GM12878 (cell line): ENCODE measurements around the gene BICDL2. TPM values are rescaled to one million over a fixed set of nuclear protein-coding genes. Genes with fewer than 3 reads are reported as not detected.

Source experiments
- ATAC-seq: fragments of 200-7000 bp; cut with Tn5 transposase; 3 replicates; pipeline ENCODE4 v1.9.1; 2020; ENCODE audit warnings: mild to moderate bottlenecking, moderate library complexity
- BruUV-seq: library from RNA; stranded (reverse); fragments of 400-500 nt; replicated peaks from 2 replicates; lab custom pipeline; 2021; lab: Mats Ljungman, UMichigan
- CTCF ChIA-PET: fragments of 300-600 bp; sonication (Branson Sonifier 250); formaldehyde crosslinking; extraction: SDS; loops from one replicate; lab custom pipeline; 2021; ENCODE audit warnings: inconsistent platforms; lab: Yijun Ruan, JAX
- POLR2A ChIA-PET: fragments of 350-600 bp; formaldehyde crosslinking; extraction: SDS; loops from one replicate; lab custom pipeline; 2021; ENCODE audit warnings: inconsistent platforms; lab: Charles Lee
- RAD21 ChIA-PET: fragments of 300-600 bp; sonication (Branson Sonifier 250); formaldehyde crosslinking; loops from one replicate; lab custom pipeline; 2023; ENCODE audit warnings: antibody characterized with exemption; ENCODE audit not compliant: unreplicated experiment; lab: Charles Lee
- SMC1A ChIA-PET: fragments of 300-600 bp; sonication (Branson Sonifier 250); formaldehyde crosslinking; loops from one replicate; lab custom pipeline; 2023; ENCODE audit not compliant: unreplicated experiment, uncharacterized antibody; lab: Charles Lee
- DNase-seq: peaks from one replicate; pipeline ENCODE4 v3.0.0-alpha.2; 2011; ENCODE audit warnings: low read depth, low spot score
- FAIRE-seq: peaks from 3 replicates; lab custom pipeline; 2011; peaks lifted over from hg19 to GRCh38; lab: Jason Lieb, UNC
- H2AFZ ChIP-seq: 2 replicates; pipeline ENCODE4 v1.6.0; 2011; ENCODE audit warnings: low read depth, low read length, control low read depth; ENCODE audit not compliant: control insufficient read depth
- H3K27ac ChIP-seq: 2 replicates; pipeline ENCODE4 v1.5.1; 2011; ENCODE audit warnings: control low read depth; ENCODE audit not compliant: control insufficient read depth, insufficient read depth
- H3K27me3 ChIP-seq, 2 experiments: replicated peaks in 1 of 2; 2 replicates each; pipeline versions ENCODE4 v1.6.0 to v1.6.1; 2011; ENCODE audit warnings: low read length in 1 of 2; ENCODE audit not compliant: control insufficient read depth in 2 of 2, insufficient read depth in 2 of 2
- H3K36me3 ChIP-seq, 2 experiments: 2 replicates each; pipeline ENCODE4 v1.5.1; 2011; ENCODE audit warnings: low read length in 1 of 2; ENCODE audit not compliant: control insufficient read depth in 2 of 2, insufficient read depth in 2 of 2
- H3K4me1 ChIP-seq: 2 replicates; pipeline ENCODE4 v1.6.1; 2011; ENCODE audit warnings: mild to moderate bottlenecking, low read length, moderate library complexity, mixed read lengths; ENCODE audit not compliant: control insufficient read depth, insufficient read depth
- H3K4me2 ChIP-seq: 2 replicates; pipeline ENCODE4 v1.6.0; 2011; ENCODE audit warnings: control low read depth; ENCODE audit not compliant: control insufficient read depth, insufficient read depth
- H3K4me3 ChIP-seq: fragments of 200-600 bp; sonication (generic); 2 replicates; pipeline ENCODE4 v1.5.1; 2016
- H3K79me2 ChIP-seq: 2 replicates; pipeline ENCODE4 v1.6.0; 2011; ENCODE audit warnings: low read length; ENCODE audit not compliant: control insufficient read depth, insufficient read depth
- H3K9ac ChIP-seq: 2 replicates; pipeline ENCODE4 v1.8.0; 2011; ENCODE audit warnings: low read length, control low read depth, mixed read lengths; ENCODE audit not compliant: control insufficient read depth, insufficient read depth
- H3K9me3 ChIP-seq: replicated peaks from 3 replicates; pipeline ENCODE4 v1.5.1; 2011; ENCODE audit warnings: mild to moderate bottlenecking, low read length; ENCODE audit not compliant: control insufficient read depth, insufficient read depth
- H4K20me1 ChIP-seq: 2 replicates; pipeline ENCODE4 v1.6.0; 2011; ENCODE audit not compliant: control insufficient read depth, insufficient read depth
- ASH2L ChIP-seq: fragments of 300-600, 200-600 bp; sonication (generic); IDR thresholded peaks from 2 replicates; pipeline ENCODE4 v1.6.1; 2017; ENCODE audit warnings: low read depth, mild to moderate bottlenecking, borderline replicate concordance
- CREB1 ChIP-seq: IDR thresholded peaks from 2 replicates; pipeline ENCODE4 v1.6.1; 2012; ENCODE audit warnings: low read depth, mild to moderate bottlenecking, inconsistent platforms
- FOS ChIP-seq: IDR thresholded peaks from 3 replicates; pipeline ENCODE4 v1.6.1; 2011; ENCODE audit warnings: borderline replicate concordance; ENCODE audit not compliant: insufficient read length; ENCODE audit errors: extremely low read depth
- NBN ChIP-seq: fragments of 450-650 bp; IDR thresholded peaks from 2 replicates; pipeline ENCODE4 v1.6.1; 2016
- POLR2AphosphoS2 ChIP-seq: IDR thresholded peaks from 2 replicates; pipeline ENCODE4 v1.6.1; 2011; ENCODE audit warnings: low read depth, mild to moderate bottlenecking, low read length, improper control_type of control experiment, moderate library complexity
- RCOR1 ChIP-seq: conservative IDR thresholded peaks from 2 replicates; pipeline ENCODE4 v1.6.1; 2012; ENCODE audit warnings: low read depth, low read length, improper control_type of control experiment
- SMAD1 ChIP-seq: fragments of 450-650 bp; IDR thresholded peaks from 2 replicates; pipeline ENCODE4 v1.6.1; 2018; ENCODE audit warnings: mild to moderate bottlenecking, low read depth; ENCODE audit not compliant: partially characterized antibody
- SMAD5 ChIP-seq: IDR thresholded peaks from 2 replicates; pipeline ENCODE4 v1.6.1; 2016; ENCODE audit warnings: antibody characterized with exemption, low read depth
- STAT1 ChIP-seq: fragments of 450-650 bp; conservative IDR thresholded peaks from 2 replicates; pipeline ENCODE4 v1.6.1; 2014; ENCODE audit warnings: antibody characterized with exemption, mild to moderate bottlenecking
- ZNF384 ChIP-seq: IDR thresholded peaks from 2 replicates; pipeline ENCODE4 v1.6.1; 2012; ENCODE audit warnings: low read depth, mild to moderate bottlenecking, low read length, improper control_type of control experiment, borderline replicate concordance
- WGBS: methylation state at CpG from one replicate; pipeline ENCODE4 v1.1.6; 2016; ENCODE audit warnings: low lambda C conversion rate; ENCODE audit not compliant: insufficient replicate concordance, insufficient coverage; ENCODE audit errors: missing lambda C conversion rate; 5-methylcytosine and 5-hydroxymethylcytosine counted together
- in situ Hi-C: fragments of 300-500 bp; cut with MboI; formaldehyde crosslinking; loops from 9 replicates; pipeline ENCODE4 v1.14.3; 2018; ENCODE audit warnings: mixed read lengths
- intact Hi-C: fragments of 100-400 bp; cut with micrococcal nuclease; formaldehyde crosslinking; loops from one replicate; pipeline ENCODE4 v1.14.2; 2022; ENCODE audit not compliant: unreplicated experiment
- polyA plus RNA-seq, 11 experiments: library from polyadenylated mRNA; depleted of rRNA in 4 of 11; unstranded in 6 of 11; stranded (reverse) in 5 of 11; fragments of >200 nt; fragmentation: Nextera tagmentation in 4 of 11; fragmentation: Illumina TruSeq in 1 of 11; extraction: Ambion mirVana in 4 of 11; extraction: Trizol in 1 of 11; gene quantifications; 1 replicate in 1 of 11; 2 replicates in 10 of 11; pipeline versions ENCODE4 v1.2.1 to v1.2.3, GENCODE V29; 2011 to 2016; ENCODE audit warnings: inconsistent platforms in 2 of 11, missing spikeins in 2 of 11, low read depth in 1 of 11
- total RNA-seq, 4 experiments: library from RNA; depleted of rRNA in 3 of 4; stranded (reverse); fragments of >200 nt in 3 of 4; fragmentation: Illumina TruSeq in 1 of 4; extraction: Trizol in 1 of 4; gene quantifications; 2 replicates each; pipeline versions ENCODE4 v1.2.1 to v1.2.3, GENCODE V29; 2013 to 2021
- TF ChIP-seq, protein P1 (sequence below): IDR thresholded peaks from 2 replicates; pipeline ENCODE4 v1.6.1; 2012; ENCODE audit warnings: mild to moderate bottlenecking, low read depth, low read length
- TF ChIP-seq, protein P2 (sequence below): IDR thresholded peaks from 2 replicates; pipeline ENCODE4 v1.6.1; 2011; ENCODE audit warnings: borderline replicate concordance, low read depth, mild to moderate bottlenecking, moderate library complexity, low read length; ENCODE audit not compliant: insufficient read depth, poor library complexity, severe bottlenecking
- TF ChIP-seq, protein P3 (sequence below): IDR thresholded peaks from 2 replicates; pipeline ENCODE4 v1.6.1; 2012; ENCODE audit warnings: low read depth, low read length, improper control_type of control experiment
- TF ChIP-seq, protein P4 (sequence below): IDR thresholded peaks from 2 replicates; pipeline ENCODE4 v1.6.1; 2012; ENCODE audit warnings: low read depth, low read length, improper control_type of control experiment
- TF ChIP-seq, protein P5 (sequence below): fragments of 450-650 bp; IDR thresholded peaks from 2 replicates; pipeline ENCODE4 v1.6.1; 2017; ENCODE audit warnings: low read depth, mild to moderate bottlenecking, moderate library complexity

Gene BICDL2
- total and polyA plus RNA-seq, 10 of the 15 experiments (the other 5 are each of a cell fraction or from before 2014, with no cell fraction given) = not detected

DNA sequence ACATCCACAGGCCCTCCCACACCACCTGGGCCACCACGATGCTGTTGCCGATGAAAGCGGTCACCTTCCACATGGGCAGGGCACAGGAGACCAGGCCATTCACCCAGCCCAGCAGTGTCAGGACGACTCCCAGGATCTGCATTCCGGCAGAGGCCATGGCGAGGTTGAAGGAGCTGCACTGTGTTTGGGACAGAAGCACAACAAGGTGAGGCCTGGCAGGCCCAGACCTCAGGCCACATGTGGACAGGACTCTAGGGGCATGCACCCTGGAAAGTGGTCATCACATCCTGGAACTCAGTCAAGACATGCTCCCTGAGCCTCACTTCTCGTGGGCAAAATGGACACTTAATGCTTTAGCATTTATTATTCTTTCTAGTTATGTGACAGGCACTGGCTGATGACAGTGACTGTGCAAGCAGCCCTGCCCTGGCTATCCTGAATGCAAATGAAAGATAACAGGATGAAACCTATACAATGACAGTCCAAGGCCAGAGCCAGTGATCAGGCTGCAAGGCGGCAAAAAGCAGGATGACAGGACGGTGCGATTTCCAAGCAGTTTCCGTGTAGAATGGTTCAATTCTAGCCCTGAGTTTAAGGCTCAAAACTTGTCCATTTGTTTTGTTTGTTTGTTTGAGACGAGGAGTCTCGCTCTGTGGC lies 20.8 kb downstream of the BICDL2 start:
- in situ Hi-C loops = no loop called here
- Histone ChIP-seq H3K4me3 (no peak overlapping the region), H2AFZ (no peak overlapping the region), H4K20me1 (no peaks in the 10 kb centered on the region), H3K9me3 (no peaks in the 10 kb centered on the region), H3K36me3 (no peaks in the 10 kb centered on the region), H3K4me2 (no peak overlapping the region), H3K27ac (no peak overlapping the region), H3K27me3 (peaks cover 0 to 10% of the 10 kb centered on the region in 2 experiments; a peak in 3 of 4 replicates), H3K79me2 (no peaks in the 10 kb centered on the region), H3K9ac (no peak overlapping the region), H3K4me1 (peaks cover 4% of the 10 kb centered on the region)
- ChIA-PET CTCF (no interaction called here), SMC1A (interaction anchor here (1.0 kb wide), 1 partner anchor 12 kb away, joined by 3 read pairs; no protein-coding TSS in a partner anchor), POLR2A (no interaction called here), RAD21 (no interaction called here)
- no TSS peak for BruUV-seq
- no peak for ATAC-seq
- no peak for FAIRE-seq
- intact Hi-C loops = no loop called here
- WGBS = 56% methylated on average over 13 of the region's 13 CpGs
- no peak for DNase-seq
- TF ChIP-seq, protein P1, sequence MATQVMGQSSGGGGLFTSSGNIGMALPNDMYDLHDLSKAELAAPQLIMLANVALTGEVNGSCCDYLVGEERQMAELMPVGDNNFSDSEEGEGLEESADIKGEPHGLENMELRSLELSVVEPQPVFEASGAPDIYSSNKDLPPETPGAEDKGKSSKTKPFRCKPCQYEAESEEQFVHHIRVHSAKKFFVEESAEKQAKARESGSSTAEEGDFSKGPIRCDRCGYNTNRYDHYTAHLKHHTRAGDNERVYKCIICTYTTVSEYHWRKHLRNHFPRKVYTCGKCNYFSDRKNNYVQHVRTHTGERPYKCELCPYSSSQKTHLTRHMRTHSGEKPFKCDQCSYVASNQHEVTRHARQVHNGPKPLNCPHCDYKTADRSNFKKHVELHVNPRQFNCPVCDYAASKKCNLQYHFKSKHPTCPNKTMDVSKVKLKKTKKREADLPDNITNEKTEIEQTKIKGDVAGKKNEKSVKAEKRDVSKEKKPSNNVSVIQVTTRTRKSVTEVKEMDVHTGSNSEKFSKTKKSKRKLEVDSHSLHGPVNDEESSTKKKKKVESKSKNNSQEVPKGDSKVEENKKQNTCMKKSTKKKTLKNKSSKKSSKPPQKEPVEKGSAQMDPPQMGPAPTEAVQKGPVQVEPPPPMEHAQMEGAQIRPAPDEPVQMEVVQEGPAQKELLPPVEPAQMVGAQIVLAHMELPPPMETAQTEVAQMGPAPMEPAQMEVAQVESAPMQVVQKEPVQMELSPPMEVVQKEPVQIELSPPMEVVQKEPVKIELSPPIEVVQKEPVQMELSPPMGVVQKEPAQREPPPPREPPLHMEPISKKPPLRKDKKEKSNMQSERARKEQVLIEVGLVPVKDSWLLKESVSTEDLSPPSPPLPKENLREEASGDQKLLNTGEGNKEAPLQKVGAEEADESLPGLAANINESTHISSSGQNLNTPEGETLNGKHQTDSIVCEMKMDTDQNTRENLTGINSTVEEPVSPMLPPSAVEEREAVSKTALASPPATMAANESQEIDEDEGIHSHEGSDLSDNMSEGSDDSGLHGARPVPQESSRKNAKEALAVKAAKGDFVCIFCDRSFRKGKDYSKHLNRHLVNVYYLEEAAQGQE = no peak
- TF ChIP-seq, protein P2, sequence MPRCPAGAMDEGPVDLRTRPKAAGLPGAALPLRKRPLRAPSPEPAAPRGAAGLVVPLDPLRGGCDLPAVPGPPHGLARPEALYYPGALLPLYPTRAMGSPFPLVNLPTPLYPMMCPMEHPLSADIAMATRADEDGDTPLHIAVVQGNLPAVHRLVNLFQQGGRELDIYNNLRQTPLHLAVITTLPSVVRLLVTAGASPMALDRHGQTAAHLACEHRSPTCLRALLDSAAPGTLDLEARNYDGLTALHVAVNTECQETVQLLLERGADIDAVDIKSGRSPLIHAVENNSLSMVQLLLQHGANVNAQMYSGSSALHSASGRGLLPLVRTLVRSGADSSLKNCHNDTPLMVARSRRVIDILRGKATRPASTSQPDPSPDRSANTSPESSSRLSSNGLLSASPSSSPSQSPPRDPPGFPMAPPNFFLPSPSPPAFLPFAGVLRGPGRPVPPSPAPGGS = no peak
- TF ChIP-seq CREB1 (no peak), SMAD5 (no peak), ZNF384 (no peak), POLR2AphosphoS2 (no peak), NBN (no peak), SMAD1 (no peak), FOS (no peak), RCOR1 (no peak), STAT1 (no peak), ASH2L (no peak)
- TF ChIP-seq, protein P3, sequence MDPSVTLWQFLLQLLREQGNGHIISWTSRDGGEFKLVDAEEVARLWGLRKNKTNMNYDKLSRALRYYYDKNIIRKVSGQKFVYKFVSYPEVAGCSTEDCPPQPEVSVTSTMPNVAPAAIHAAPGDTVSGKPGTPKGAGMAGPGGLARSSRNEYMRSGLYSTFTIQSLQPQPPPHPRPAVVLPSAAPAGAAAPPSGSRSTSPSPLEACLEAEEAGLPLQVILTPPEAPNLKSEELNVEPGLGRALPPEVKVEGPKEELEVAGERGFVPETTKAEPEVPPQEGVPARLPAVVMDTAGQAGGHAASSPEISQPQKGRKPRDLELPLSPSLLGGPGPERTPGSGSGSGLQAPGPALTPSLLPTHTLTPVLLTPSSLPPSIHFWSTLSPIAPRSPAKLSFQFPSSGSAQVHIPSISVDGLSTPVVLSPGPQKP = no peak
- TF ChIP-seq, protein P4, sequence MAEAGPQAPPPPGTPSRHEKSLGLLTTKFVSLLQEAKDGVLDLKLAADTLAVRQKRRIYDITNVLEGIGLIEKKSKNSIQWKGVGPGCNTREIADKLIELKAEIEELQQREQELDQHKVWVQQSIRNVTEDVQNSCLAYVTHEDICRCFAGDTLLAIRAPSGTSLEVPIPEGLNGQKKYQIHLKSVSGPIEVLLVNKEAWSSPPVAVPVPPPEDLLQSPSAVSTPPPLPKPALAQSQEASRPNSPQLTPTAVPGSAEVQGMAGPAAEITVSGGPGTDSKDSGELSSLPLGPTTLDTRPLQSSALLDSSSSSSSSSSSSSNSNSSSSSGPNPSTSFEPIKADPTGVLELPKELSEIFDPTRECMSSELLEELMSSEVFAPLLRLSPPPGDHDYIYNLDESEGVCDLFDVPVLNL = no peak
- TF ChIP-seq, protein P5, sequence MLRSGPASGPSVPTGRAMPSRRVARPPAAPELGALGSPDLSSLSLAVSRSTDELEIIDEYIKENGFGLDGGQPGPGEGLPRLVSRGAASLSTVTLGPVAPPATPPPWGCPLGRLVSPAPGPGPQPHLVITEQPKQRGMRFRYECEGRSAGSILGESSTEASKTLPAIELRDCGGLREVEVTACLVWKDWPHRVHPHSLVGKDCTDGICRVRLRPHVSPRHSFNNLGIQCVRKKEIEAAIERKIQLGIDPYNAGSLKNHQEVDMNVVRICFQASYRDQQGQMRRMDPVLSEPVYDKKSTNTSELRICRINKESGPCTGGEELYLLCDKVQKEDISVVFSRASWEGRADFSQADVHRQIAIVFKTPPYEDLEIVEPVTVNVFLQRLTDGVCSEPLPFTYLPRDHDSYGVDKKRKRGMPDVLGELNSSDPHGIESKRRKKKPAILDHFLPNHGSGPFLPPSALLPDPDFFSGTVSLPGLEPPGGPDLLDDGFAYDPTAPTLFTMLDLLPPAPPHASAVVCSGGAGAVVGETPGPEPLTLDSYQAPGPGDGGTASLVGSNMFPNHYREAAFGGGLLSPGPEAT = no peak
